NCI-H82 (cell line): Measurements from ENCODE around the gene PTGES2.
"Not testable (repeated sequence)": the region's sequence is repeated elsewhere in the genome, so short reads cannot be mapped to it uniquely, and the experiment has no call there.

Experiments
- DNase-seq: peaks from one replicate; lab custom pipeline; 2025; lab: John Stamatoyannopoulos, UW

PTGES2 gene

DNA sequence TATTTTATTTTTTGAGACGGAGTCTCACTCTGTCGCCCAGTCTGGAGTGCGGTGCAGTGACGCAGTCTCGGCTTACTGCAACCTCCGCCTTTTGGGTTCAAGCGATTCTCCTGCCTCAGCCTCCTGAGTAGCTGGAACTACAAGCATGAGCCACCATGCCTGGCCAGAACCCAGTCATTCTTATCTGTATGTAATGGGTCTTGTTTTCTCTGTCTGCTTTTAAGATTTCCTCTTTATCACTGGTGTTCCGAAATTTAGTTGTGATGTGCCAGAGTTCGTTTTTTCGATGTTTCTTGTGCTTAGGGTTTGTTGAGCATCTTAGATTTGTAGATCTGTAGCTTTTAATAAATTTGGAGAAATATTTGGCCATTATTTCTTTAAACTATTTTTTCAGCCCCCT is 40.3 kb downstream of the PTGES2 start:
- no peak for DNase-seq

DNA sequence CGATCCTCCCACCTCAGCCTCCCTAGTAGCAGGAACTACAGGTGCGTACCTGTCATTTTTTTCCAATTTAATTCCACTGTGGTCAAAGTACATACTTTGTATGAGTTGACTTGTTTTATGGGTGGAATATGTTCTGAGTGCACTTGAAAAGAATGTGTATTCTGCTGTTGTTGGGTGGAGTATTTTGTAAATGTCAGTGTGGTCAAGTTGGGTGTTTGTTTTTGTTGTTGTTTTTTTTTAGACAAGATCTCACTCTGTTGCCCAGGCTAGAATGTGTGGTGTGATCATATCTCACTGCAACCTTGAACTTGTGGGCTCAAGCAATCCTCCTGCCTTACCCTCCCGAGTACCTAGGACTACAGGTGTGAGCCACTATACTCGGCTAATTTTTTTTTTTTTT is 41.6 kb downstream of the PTGES2 start:
- DNase-seq = no peak

DNA sequence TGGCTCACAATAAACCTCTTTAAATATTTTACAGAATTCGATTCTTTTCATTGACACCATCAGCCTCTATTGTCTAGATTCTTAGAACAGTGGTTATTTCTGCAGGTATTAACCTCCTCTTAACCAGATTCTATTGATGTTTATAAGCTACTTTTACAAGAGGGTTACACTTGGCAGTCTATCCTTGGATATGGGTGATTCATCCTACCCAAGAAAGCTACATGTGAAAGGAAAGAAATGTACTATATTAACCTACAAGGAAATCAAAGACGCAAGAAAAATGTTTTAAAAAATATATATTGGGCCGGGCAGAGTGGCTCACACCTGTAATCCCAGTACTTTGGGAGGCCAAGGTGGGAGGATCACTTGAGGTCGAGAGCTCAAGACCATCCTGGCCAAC is 42.8 kb downstream of the PTGES2 start:
- DNase-seq = no peak

- DNase-seq = no peak
Measured at GRCh38 chr9:128082151-128082550, 45.4 kb downstream of the PTGES2 start.

DNA sequence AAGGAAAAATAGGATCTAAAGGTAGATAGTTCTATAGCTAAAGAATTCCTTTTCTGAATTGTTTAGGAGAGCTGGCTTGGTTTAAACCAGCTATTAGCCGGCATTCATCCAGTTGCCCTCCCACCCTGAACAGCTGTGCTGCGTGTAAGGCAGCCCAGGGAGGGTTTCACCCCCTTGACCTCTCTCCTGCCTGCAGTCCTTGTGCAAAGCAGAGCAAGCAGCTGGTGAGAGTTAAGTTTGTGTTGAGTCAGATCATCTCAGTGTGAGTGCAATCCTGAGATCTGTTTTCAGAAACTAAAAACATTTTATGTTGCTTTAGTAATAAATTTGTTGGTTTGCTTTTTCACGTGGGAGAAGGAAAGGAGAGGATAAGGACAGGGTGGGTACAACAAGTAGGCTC is 46.5 kb downstream of the PTGES2 start:
- peak; percentile 74 for DNase-seq

DNA sequence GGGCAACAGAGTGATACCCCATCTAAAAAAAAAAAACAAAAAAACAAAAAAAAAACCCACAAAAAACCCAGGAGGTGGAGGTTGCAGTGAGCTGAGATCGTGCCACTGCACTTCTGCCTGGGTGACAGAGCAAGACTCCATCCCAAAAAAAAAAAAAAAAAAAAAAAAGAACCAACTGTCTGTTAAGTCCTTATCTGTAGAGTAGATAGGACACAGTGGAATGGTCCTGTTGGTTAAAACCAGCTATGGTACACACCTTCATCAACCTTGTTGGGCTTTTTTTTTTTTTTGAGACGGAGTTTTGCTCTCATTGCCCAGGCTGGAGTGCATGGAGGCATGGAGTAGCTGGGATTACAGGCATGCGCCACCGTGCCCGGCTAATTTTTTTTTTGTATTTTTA is 47.3 kb downstream of the PTGES2 start:
- no peak for DNase-seq

GRCh38 chr9:128078504-128079434 is 48.8 kb downstream of the PTGES2 start:
- DNase-seq = no peak

GRCh38 chr9:128077847-128078503 is 49.6 kb downstream of the PTGES2 start:
- DNase-seq = no peak

- DNase-seq = no peak
Measured at GRCh38 chr9:128073253-128073886, 54.2 kb downstream of the PTGES2 start.

DNA sequence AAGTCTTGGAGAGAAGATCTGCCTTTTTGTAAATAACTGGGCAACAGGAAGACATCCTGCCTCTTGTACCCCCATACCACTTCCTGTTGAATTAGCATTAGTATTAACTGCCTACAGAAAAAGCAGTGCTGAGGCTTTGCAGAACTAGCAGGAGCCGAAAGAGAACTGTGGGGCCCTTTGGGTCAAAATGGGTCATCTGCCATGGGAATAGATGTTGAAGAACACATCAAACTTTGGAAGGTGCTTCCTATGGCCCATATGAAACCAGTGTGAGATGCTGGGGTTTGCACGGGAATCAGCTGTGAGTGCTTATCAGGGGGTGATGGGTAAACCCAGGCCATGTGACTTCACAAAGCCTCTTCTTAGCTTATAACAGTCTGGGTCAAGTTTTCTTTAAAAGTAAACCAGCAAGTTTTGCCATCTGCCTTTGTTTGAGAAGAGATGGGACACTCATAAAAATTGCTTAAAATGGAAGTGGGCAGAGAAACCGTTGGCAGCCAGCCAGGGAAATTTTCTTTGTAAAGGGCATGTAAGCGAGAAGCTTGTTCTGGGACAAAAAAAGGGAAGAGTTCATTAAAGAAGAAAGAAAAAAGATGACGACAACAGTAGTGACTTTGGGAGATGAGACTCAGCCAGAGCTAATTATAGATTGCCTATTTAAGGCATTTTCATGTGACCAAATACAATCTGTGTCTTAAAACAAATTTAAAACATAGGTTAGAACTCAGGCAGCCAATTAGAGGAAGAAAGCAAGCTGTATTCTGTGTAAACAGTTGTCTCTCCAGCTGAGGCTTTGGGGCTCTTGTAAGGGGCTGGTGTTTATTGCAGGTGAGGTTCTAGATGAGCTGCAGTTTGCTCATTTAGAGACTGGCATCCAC is 55.1 kb downstream of the PTGES2 start:
- DNase-seq = peak; percentile 24

- not testable (repeated sequence) for DNase-seq
Measured at GRCh38 chr9:128071475-128071874, 56.1 kb downstream of the PTGES2 start.

GRCh38 chr9:128070874-128071273 is 56.7 kb downstream of the PTGES2 start:
- no peak for DNase-seq
